Measurements from ENCODE around the gene GAL.

Gene GAL

DNA sequence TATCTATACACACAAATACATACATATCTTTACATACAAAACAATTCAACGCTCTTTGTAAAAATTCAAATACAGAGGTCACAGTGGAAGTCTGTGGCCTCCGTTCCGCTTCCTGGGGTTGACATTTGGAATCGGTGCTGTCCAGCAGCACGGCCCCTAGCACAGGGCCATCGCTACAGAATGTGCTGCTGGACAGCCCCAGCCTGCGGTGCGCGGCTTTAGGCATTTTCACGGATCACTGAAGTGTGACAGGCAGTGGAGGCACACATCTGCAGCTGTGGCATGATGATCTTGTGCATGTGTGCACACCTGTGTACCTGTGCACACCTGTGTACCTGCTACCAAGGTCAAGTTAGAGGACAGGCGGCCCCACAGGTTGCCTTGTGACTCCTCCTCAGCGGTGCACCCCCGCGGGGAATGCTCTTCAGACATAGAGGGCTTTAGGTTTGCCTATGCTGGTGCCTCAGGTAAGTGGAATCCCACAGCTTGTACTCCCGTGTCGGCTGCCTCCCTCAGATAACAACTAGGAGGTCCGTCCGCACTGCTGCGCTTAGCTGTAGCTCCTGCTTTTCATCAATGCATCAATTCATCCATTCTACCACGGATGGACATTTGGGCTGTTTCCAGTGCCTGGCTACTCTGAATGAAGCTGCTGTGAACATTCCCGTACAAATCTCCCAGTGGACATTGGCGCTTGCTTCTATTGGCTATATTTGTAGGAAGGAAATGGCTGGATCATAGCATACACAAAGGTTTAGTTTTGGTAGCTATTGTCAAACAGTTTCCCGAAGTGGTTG, 29.9 kb downstream of the GAL start:
- no peak for DNase-seq

DNA sequence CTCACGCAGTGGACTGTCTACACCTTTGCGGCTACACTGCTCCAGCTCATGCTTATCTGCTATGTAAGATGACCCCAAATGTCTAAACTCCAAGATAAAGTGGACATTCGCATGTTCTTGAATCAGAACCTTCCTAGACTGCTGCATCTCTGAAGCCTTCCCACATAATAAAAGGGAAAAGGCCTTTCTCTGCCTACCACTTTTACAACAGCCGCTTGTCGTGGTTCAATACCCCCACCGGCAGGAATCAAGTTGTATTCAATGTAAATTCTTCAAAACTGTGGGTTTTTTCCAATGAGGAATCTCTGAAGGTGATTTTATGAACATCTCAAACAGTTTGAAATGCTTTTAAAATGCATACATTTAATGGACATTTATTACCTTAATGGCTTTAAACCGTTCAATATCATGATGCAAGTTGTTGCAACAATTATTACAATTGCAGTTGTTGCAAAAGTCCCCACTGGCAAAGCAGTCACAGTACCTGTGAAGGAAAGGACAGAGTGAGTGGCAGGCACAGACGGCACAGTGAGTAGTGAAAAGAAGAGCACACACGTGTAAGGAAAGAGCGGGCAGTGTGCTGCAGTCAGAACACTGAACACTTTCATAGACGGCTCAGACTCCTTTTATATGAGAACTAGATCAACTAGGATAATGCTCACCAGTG, 31.2 kb downstream of the GAL start:
- no peak for DNase-seq

DNA sequence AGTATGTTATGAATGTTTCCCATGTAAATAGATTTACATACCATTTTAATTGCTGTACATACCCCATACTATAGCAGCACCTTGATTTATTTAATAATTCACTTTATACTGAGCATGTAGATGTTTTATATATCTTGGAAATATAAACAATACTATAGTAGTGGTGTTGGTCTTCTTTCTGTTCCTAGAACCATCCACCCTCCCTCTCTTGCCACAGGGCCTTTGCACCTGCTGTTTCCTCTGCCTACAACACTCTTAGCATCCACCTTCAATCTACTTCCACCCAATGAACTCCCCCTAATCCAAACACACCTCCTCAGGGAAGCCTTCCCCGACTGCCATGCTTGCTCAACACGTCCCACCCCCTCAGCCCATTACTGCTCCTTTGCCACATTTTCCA, 36.7 kb downstream of the GAL start:
- DNase-seq = no peak

DNA sequence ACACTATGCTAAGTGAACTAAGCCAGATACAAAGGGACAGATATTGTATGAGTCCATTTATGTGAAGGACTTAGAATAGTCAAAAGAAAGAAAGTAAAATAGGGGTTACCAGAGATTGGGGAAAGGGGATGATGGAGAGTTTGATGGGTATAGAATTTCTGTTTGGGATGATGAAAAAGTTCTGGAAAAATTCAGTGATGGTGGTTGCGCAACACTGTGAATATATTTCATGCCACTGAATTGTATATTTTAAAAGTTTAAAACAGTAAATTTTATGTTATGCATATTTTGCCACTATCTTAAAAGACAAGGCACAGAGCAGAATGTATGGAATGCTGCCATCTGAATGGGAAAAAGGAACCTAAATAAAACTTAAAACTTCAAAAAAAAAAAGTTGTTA, 37.8 kb downstream of the GAL start:
- no peak for DNase-seq

DNA sequence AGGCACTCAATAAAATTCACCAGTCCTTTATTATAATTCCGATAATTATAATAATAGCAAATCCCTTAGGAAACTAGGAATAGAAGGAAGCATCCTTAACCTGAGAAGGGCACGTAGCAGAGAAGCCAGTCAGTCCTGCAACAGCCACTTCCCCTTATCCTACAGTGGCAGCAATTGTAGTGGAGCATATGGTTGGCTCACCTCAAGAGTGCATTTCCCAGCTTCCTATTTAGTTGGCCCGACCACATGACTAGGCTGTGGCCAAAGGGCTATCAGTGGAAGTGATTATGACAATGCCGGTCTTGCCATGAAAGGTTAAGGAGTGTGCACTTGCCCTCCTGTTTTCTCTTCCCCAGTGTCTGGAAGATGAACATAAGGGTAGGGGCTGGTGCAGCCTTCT, 39.9 kb downstream of the GAL start:
- no peak for DNase-seq

DNA sequence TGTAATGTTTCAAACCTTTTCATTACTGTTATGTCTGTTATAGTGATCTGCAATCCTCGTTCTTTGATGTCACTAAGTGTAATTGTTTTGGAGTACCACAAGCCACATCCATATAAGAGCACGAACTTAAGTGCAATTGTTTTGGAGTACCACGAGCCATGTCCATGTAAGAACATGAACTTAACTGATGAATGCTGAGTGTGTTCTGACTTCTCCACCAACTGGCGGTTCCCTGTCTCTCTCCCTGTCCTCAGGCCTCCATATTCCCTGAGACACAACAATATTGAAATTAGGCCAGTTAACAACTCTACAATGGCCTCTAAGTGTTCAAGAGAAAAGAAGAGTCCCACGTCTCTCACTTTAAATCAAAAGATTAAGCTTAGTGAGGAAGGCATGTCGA, 43.4 kb downstream of the GAL start:
- peak; percentile 3 for DNase-seq

DNA sequence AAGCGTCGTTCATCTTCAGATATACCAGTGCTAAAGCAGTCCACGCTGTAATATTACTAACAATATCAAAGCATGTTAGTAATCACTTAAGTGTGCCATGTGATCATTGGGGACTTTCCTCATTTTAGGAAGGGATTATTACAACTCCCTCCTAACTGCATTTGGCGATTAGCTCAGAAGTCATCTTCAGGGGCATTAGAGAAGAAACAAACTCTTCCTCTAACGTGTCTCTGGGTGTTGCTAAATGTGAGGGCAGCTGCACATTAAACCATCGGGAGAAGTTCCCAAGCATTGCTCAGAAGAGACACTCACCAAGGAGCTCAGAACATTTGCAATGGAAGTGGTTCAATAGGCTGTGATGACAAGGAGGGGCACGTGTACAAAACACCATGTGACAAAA, 49.8 kb downstream of the GAL start:
- DNase-seq = no peak

DNA sequence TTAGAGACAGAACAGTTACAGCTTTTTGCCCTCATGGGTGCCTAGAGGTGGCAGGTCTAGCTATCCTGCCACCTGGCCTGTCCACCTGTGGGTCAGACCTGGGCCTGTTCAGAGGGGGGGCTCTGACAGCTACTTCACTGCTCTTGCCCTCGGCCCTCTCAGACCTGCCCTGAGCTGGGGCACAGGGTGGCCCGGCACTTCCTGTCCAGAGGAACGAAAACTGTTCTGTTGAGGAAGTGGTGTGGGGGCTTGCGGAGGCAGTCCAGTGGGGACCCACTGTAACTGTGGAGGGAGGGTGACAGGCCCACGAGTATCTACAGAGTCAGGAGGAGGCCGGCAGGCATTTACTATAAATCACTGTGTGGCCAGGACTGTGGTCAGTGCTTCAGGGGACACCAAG, 50.8 kb downstream of the GAL start:
- DNase-seq = no peak

DNA sequence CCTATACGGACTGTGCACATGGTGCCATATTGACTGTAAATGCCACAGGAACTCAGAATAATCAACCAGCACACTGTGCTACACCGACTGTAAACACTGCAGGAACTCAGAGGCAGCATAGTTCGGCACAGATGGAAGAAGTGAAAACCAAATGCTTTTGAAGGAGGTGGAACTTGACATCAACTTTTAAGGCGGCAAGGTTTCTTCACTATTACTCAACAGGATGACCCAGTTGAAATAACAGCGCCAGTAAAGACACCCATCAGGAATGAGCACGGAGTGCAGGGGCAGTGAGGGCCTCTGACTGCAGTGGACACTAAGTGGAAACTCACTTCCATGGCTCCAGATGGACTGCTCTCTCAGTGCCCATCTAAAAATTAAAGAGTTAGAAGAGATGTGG, 51.3 kb downstream of the GAL start:
- DNase-seq = no peak
